Muscle of leg (tissue), 11 donors: ENCODE measurements around the gene JARID2. TPM values are rescaled to one million over a fixed set of nuclear protein-coding genes. Genes with fewer than 3 reads are reported as not detected.

Experiments
- DNase-seq: peaks from one replicate; pipeline ENCODE4 v3.0.0; 2013
- H3K27ac ChIP-seq: one replicate; pipeline ENCODE4 v1.5.1; 2013; ENCODE audit warnings: mild to moderate bottlenecking, low read length, control low read depth
- H3K27me3 ChIP-seq: one replicate; pipeline ENCODE4 v1.6.1; 2013; ENCODE audit warnings: low read length; ENCODE audit not compliant: control insufficient read depth, insufficient read depth
- H3K36me3 ChIP-seq: one replicate; pipeline ENCODE4 v1.6.1; 2013; ENCODE audit warnings: low read length; ENCODE audit not compliant: control insufficient read depth, insufficient read depth
- H3K4me1 ChIP-seq: one replicate; pipeline ENCODE4 v1.6.1; 2013; ENCODE audit warnings: low read length; ENCODE audit not compliant: control insufficient read depth, insufficient read depth
- H3K4me3 ChIP-seq: one replicate; pipeline ENCODE4 v1.5.1; 2013; ENCODE audit warnings: low read length, control low read depth
- H3K9me3 ChIP-seq: replicated peaks from 2 replicates; pipeline ENCODE4 v1.6.1; 2013; ENCODE audit warnings: low read depth, low read length; ENCODE audit not compliant: control insufficient read depth
- WGBS: methylation state at CpG from one replicate; pipeline ENCODE4 v1.1.5; 2013; ENCODE audit warnings: missing lambda C conversion rate; ENCODE audit not compliant: insufficient coverage; 5-methylcytosine and 5-hydroxymethylcytosine counted together
- polyA plus RNA-seq, 8 donors: library from polyadenylated mRNA; unstranded; fragments of 120-200 nt; gene quantifications; one replicate each; pipeline versions ENCODE4 v1.2.1 to v1.2.3, GENCODE V29; 2013; ENCODE audit warnings: inconsistent platforms in 1 of 8, low replicate concordance in 1 of 8; ENCODE audit not compliant: insufficient read length in 8 of 8, insufficient read depth in 1 of 8
- total RNA-seq: library from RNA; stranded (reverse); fragments of 120-200 nt; gene quantifications from one replicate; pipeline ENCODE4 v1.2.4, GENCODE V29; 2013

Gene JARID2
- total and polyA plus RNA-seq, 9 donors = 9.8 to 15.3 (median 13.2) TPM

- Histone ChIP-seq H3K27me3 (no peaks in the 10 kb centered on the region), H3K4me1 (no peaks in the 10 kb centered on the region), H3K4me3 (no peak overlapping the region), H3K27ac (no peak overlapping the region), H3K36me3 (no peaks in the 10 kb centered on the region), H3K9me3 (no peaks in the 10 kb centered on the region)
- DNase-seq = no peak
These were observed 311.3 kb downstream of the JARID2 start for GRCh38 chr6:15557174-15557573.

DNA sequence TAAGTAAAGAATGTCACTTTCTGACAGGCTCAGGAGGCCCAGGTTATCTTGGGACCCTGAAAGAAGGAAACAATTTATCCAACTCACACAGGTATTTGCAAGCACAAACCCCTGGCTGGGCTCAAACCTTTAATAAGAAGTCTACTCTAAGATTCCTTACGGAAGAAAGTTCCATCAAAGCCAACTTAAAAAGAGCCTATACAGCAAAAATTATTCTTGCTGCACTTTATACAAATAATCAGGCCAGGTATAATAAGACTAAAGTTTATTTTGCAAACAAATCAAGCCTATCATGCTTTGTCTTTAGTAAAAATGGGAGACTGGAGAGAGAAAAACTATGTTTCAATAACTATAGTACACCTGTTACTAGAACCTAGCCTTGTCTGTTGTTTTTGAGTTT, 314.8 kb downstream of the JARID2 start:
- WGBS = no CpG with 5 or more reads among the region's 1 CpG
- Histone ChIP-seq H3K36me3 (no peaks in the 10 kb centered on the region), H3K9me3 (no peaks in the 10 kb centered on the region), H3K27me3 (no peaks in the 10 kb centered on the region), H3K4me1 (no peaks in the 10 kb centered on the region), H3K4me3 (no peak overlapping the region), H3K27ac (no peak overlapping the region)
- no peak for DNase-seq

GRCh38 chr6:15561447-15562199, 315.8 kb downstream of the JARID2 start:
- Histone ChIP-seq H3K4me3 (no peak overlapping the region), H3K9me3 (no peaks in the 10 kb centered on the region), H3K27me3 (no peaks in the 10 kb centered on the region), H3K4me1 (no peaks in the 10 kb centered on the region), H3K27ac (no peak overlapping the region), H3K36me3 (no peaks in the 10 kb centered on the region)
- WGBS = no CpG with 5 or more reads among the region's 3 CpGs
- DNase-seq = peak; percentile 81

- no peaks in the 10 kb centered on the region for H3K9me3 ChIP-seq
- no peak for DNase-seq
- no peaks in the 10 kb centered on the region for H3K4me1 ChIP-seq
- no peaks in the 10 kb centered on the region for H3K36me3 ChIP-seq
- 50% methylated on average over 1 of the region's 1 CpG for WGBS
- H3K27ac ChIP-seq = no peak overlapping the region
- H3K4me3 ChIP-seq = no peak overlapping the region
- H3K27me3 ChIP-seq = no peaks in the 10 kb centered on the region
These were observed 317.1 kb downstream of the JARID2 start for GRCh38 chr6:15562977-15563376.

DNA sequence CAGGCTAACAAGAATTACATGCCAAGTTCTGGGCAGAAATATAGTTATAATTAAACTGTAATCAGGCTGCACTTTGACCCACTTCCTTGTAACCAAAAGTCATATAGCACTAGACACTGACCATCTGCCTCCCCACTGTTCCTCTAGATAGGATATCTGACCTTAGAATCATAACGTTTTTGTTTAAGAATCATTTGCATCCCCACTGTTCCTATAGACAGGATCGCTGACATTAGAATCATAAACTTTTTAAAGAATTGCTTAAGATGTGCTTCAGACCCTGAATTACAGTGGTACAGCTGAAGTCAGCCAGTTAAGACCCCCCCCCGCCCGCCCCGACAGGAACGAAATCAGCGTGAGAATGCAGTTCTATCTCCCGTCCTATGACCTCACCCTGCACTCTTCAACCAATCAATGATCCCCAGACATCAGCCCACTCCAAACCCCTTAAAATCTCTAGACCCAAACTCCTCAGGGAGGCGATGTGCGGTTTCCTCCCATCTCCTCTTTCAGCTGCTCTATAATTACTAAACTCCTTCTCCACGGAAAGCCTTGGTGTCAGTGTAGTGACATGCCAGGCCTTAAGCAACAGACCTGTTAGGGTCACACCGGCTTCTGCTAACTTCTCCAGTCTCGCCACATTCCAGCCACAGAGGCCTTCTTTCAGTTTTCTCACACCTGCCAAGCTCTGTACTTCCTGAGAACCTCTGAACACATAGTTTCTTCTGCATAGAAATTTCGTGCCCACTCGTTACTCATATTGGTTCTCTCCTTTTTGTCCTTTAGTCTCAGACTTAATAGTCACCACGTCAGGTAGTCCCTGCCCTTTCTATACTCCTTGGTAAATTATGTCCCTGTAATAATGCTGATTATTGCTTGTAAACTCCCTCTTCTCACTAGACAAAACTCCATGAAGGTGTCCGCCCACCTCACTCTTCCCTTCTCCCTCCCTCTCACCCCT, 323.4 kb downstream of the JARID2 start:
- H3K9me3 ChIP-seq = peaks cover 2% of the 10 kb centered on the region
- H3K27ac ChIP-seq = no peak overlapping the region
- H3K4me1 ChIP-seq = peaks cover 2% of the 10 kb centered on the region
- DNase-seq = no peak
- H3K4me3 ChIP-seq = no peak overlapping the region
- H3K27me3 ChIP-seq = no peaks in the 10 kb centered on the region
- 55% methylated on average over 12 of the region's 17 CpGs for WGBS
- no peaks in the 10 kb centered on the region for H3K36me3 ChIP-seq

DNA sequence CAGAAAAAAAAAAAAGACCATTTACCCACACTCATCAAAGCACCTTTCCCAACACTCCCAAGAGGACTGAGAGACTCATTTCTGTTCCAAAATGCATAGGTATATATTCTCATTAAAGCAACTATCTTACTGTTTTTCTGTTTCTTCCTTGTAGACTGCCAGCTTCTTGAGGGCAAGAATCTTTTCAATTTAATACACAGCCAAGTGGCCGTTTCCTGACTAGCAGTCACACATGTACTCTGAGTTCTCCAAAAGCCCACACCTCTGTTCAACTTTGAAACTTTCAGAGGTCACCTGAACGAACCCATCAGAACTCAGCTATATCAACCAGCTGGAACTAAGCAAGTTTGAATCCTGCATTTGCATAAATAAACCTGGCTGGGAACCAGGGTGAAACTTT, 324.3 kb downstream of the JARID2 start:
- DNase-seq = no peak
- Histone ChIP-seq H3K4me3 (no peak overlapping the region), H3K27me3 (no peaks in the 10 kb centered on the region), H3K27ac (no peak overlapping the region), H3K4me1 (peaks cover 2% of the 10 kb centered on the region), H3K36me3 (no peaks in the 10 kb centered on the region), H3K9me3 (peaks cover 2% of the 10 kb centered on the region)
- WGBS = 90% methylated on average over 2 of the region's 2 CpGs
